Endothelial cell (in vitro differentiated cells): Measurements from ENCODE around the gene VIPR1. TPM values are rescaled to one million over a fixed set of nuclear protein-coding genes. Genes with fewer than 3 reads are reported as not detected.

Source experiments
- DNase-seq: peaks from one replicate; pipeline ENCODE4 v3.0.0; 2021; ENCODE audit warnings: low spot score
- H3K27ac Mint-ChIP-seq: one replicate; pipeline ENCODE4 v1.8.0; 2021; ENCODE audit warnings: mixed read lengths, inconsistent platforms; ENCODE audit not compliant: unreplicated experiment
- H3K27me3 Mint-ChIP-seq: one replicate; pipeline ENCODE4 v1.8.0; 2021; ENCODE audit warnings: mild to moderate bottlenecking, moderate library complexity, mixed read lengths, inconsistent platforms; ENCODE audit not compliant: unreplicated experiment
- H3K36me3 Mint-ChIP-seq: one replicate; pipeline ENCODE4 v1.8.0; 2021; ENCODE audit warnings: mild to moderate bottlenecking, low read depth, mixed read lengths, inconsistent platforms; ENCODE audit not compliant: unreplicated experiment
- H3K4me1 Mint-ChIP-seq: one replicate; pipeline ENCODE4 v1.8.0; 2021; ENCODE audit warnings: mild to moderate bottlenecking, mixed read lengths, inconsistent platforms; ENCODE audit not compliant: unreplicated experiment
- H3K4me3 Mint-ChIP-seq: one replicate; pipeline ENCODE4 v1.8.0; 2021; ENCODE audit warnings: mild to moderate bottlenecking, mixed read lengths, inconsistent platforms; ENCODE audit not compliant: unreplicated experiment
- H3K9me3 Mint-ChIP-seq: one replicate; pipeline ENCODE4 v1.8.0; 2021; ENCODE audit warnings: mixed read lengths, inconsistent platforms; ENCODE audit not compliant: unreplicated experiment
- CTCF ChIP-seq: fragments of 200-600 bp; sonication (generic); IDR thresholded peaks from one replicate; pipeline ENCODE4 v1.5.0; 2021; ENCODE audit warnings: antibody characterized with exemption; ENCODE audit not compliant: unreplicated experiment
- total RNA-seq: library from RNA; stranded (reverse); fragmentation: NEBNext Ultra II Directional; extraction: Animal tissue kit (Norgen Biotek cat#: 25700); gene quantifications from one replicate; pipeline ENCODE4 v1.2.1, GENCODE V29; 2021; ENCODE audit not compliant: unreplicated experiment

The VIPR1 gene
- total RNA-seq, 1 donor from 2014 or later, result 5.4 TPM

- no peak for TF ChIP-seq CTCF
- Mint-ChIP-seq H3K27ac (no peak overlapping the region), H3K9me3 (no peaks in the 10 kb centered on the region), H3K36me3 (no peaks in the 10 kb centered on the region), H3K27me3 (peaks cover 19% of the 10 kb centered on the region), H3K4me1 (peaks cover 29% of the 10 kb centered on the region), H3K4me3 (peak overlapping the region; percentile 37)
- no peak for DNase-seq
Measured at GRCh38 chr3:42503957-42504333, 1.5 kb downstream of the VIPR1 start.

GRCh38 chr3:42504334-42505127 is 2.1 kb downstream of the VIPR1 start:
- Mint-ChIP-seq H3K36me3 (no peaks in the 10 kb centered on the region), H3K27me3 (peaks cover 19% of the 10 kb centered on the region), H3K4me1 (peaks cover 34% of the 10 kb centered on the region), H3K9me3 (no peaks in the 10 kb centered on the region), H3K4me3 (no peak overlapping the region), H3K27ac (no peak overlapping the region)
- no peak for DNase-seq
- TF ChIP-seq CTCF, result no peak

GRCh38 chr3:42505128-42505848 is 2.8 kb downstream of the VIPR1 start:
- TF ChIP-seq CTCF, result no peak
- no peak for DNase-seq
- no peak overlapping the region for H3K4me3 Mint-ChIP-seq
- H3K36me3 Mint-ChIP-seq, result no peaks in the 10 kb centered on the region
- peaks cover 39% of the 10 kb centered on the region for H3K4me1 Mint-ChIP-seq
- H3K27me3 Mint-ChIP-seq, result peaks cover 22% of the 10 kb centered on the region
- no peaks in the 10 kb centered on the region for H3K9me3 Mint-ChIP-seq
- no peak overlapping the region for H3K27ac Mint-ChIP-seq

- H3K4me1 Mint-ChIP-seq, result peaks cover 38% of the 10 kb centered on the region
- TF ChIP-seq CTCF, result no peak
- peaks cover 16% of the 10 kb centered on the region for H3K27me3 Mint-ChIP-seq
- no peaks in the 10 kb centered on the region for H3K36me3 Mint-ChIP-seq
- H3K4me3 Mint-ChIP-seq, result no peak overlapping the region
- H3K27ac Mint-ChIP-seq, result no peak overlapping the region
- H3K9me3 Mint-ChIP-seq, result no peaks in the 10 kb centered on the region
- no peak for DNase-seq
Measured at GRCh38 chr3:42505849-42506410, 3.5 kb downstream of the VIPR1 start.

GRCh38 chr3:42507252-42507651 is 4.8 kb downstream of the VIPR1 start:
- Mint-ChIP-seq H3K4me1 (peaks cover 34% of the 10 kb centered on the region), H3K4me3 (no peak overlapping the region), H3K36me3 (no peaks in the 10 kb centered on the region), H3K9me3 (no peaks in the 10 kb centered on the region), H3K27me3 (peaks cover 13% of the 10 kb centered on the region), H3K27ac (no peak overlapping the region)
- DNase-seq, result no peak
- TF ChIP-seq CTCF, result no peak
